NB4 (cell line): ENCODE measurements around the gene TCERG1L.

ENCODE experiments used
- DNase-seq: peaks from one replicate; pipeline ENCODE4 v3.0.0; 2010; ENCODE audit warnings: low read depth
- H3K4me3 ChIP-seq: one replicate; pipeline ENCODE4 v1.5.1; 2011; ENCODE audit warnings: mild to moderate bottlenecking, low read depth, low read length, moderate library complexity
- CTCF ChIP-seq: IDR thresholded peaks from one replicate; pipeline ENCODE4 v1.5.1; 2012; ENCODE audit warnings: low read depth, low read length
- MYC ChIP-seq: IDR thresholded peaks from 2 replicates; pipeline ENCODE4 v1.6.1; 2011; ENCODE audit warnings: low read depth, low read length
- POLR2A ChIP-seq: IDR thresholded peaks from 2 replicates; pipeline ENCODE4 v1.6.1; 2011; ENCODE audit warnings: mild to moderate bottlenecking; ENCODE audit not compliant: insufficient read length; ENCODE audit errors: extremely low read depth
- TF ChIP-seq, protein P1 (sequence below): IDR thresholded peaks from 2 replicates; pipeline ENCODE4 v1.6.1; 2011; ENCODE audit warnings: low read depth, low read length

The TCERG1L gene

GRCh38 chr10:131266936-131267813 is 44.3 kb downstream of the TCERG1L start:
- no peak for TF ChIP-seq MYC
- no peak for TF ChIP-seq POLR2A
- TF ChIP-seq, protein P1, sequence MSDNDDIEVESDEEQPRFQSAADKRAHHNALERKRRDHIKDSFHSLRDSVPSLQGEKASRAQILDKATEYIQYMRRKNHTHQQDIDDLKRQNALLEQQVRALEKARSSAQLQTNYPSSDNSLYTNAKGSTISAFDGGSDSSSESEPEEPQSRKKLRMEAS = no peak
- TF ChIP-seq CTCF = no peak

DNA sequence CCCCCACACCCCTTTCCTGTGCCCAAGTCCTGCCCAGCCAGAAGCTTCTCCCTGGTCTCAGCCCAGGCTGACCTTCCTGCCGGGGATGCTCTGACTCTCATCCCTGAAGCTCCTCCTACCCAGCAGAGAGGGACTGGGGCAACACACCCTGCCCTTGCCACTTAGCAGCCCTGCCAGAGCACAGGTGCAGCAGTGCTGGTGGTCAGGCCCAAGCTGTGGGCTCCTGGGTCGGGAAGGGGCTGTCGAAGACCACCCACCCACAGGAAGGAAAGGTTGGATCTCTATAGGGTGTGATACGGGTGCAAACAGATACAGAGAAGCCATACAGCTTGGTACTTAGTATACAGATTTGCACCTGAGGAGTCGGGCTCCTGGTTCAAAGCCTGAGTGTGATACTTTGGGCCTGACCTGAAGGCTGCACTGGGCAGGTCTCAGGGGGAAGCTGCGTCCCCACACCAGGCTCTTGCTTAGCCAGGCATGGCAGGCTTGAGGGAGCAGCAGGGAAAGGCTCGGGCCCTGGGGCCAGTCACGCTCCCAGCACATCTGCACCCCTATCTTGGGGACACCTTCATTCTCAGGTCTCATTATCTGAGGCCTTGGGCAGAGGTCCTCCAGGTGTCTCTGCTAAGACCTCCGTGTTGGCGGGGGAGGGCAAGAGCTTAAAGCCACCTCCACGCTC is 47.3 kb downstream of the TCERG1L start:
- no peak for DNase-seq
- no peak overlapping the region for H3K4me3 ChIP-seq
- TF ChIP-seq, protein P1 = no peak
- TF ChIP-seq POLR2A = no peak
- no peak for TF ChIP-seq MYC
- TF ChIP-seq CTCF = no peak

More at GRCh38 chr10:131266936-131267813, 44.3 kb downstream of the TCERG1L start:
- no peak for DNase-seq
- no peak overlapping the region for H3K4me3 ChIP-seq

GRCh38 chr10:131261890-131262475 is 49.5 kb downstream of the TCERG1L start:
- TF ChIP-seq POLR2A (no peak), CTCF (no peak), MYC (no peak)
- TF ChIP-seq, protein P1 = no peak
- no peak for DNase-seq
- no peak overlapping the region for H3K4me3 ChIP-seq

GRCh38 chr10:131260452-131261211 is 50.9 kb downstream of the TCERG1L start:
- TF ChIP-seq CTCF (no peak), MYC (no peak), POLR2A (no peak)
- TF ChIP-seq, protein P1 = no peak
- no peak overlapping the region for H3K4me3 ChIP-seq
- no peak for DNase-seq

GRCh38 chr10:131260031-131260430 is 51.5 kb downstream of the TCERG1L start:
- TF ChIP-seq, protein P1 = no peak
- TF ChIP-seq MYC = no peak
- no peak for TF ChIP-seq POLR2A
- H3K4me3 ChIP-seq = no peak overlapping the region
- DNase-seq = no peak

DNA sequence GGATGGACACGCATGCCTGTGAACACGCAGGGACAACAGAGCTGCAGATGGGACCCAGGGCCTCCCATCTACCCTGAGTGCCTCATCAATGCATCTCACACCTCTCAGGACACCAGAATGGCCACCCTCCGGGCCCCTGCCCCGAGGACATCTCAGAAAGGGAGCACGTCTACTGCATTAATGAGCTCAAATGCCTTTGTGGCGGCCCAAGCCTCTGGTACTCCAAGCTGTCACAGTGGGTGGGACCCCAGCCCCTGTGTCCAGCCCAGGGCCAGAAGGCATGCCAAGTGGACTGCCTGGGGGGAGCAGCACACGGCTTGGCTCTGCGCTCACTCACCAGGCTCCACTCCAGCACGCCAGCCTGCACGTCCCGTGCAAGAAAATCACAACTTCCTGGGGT is 52.0 kb downstream of the TCERG1L start:
- no peak overlapping the region for H3K4me3 ChIP-seq
- TF ChIP-seq MYC (no peak), CTCF (no peak), POLR2A (no peak)
- TF ChIP-seq, protein P1 = no peak
- no peak for DNase-seq
